HL-60 (cell line): ENCODE measurements around the gene CDH2.

ENCODE experiments used
- DNase-seq, 2 experiments: peaks; one replicate each; pipeline ENCODE4 v3.0.0-alpha.2; 2010 to 2020; ENCODE audit warnings: low read depth in 1 of 2, low spot score in 1 of 2
- H3K27ac ChIP-seq: fragments of 250-450 bp; sonication (Bioruptor Pico); replicated peaks from 2 replicates; pipeline ENCODE4 v1.5.1; 2020; ENCODE audit warnings: mild to moderate bottlenecking, moderate library complexity
- H3K27me3 ChIP-seq: fragments of 250-450 bp; sonication (Bioruptor Pico); 2 replicates; pipeline ENCODE4 v1.5.1; 2021; ENCODE audit warnings: mild to moderate bottlenecking, moderate library complexity; ENCODE audit not compliant: insufficient read depth, poor library complexity, severe bottlenecking
- H3K4me3 ChIP-seq: replicated peaks from 2 replicates; pipeline ENCODE4 v1.5.1; 2011; ENCODE audit warnings: mild to moderate bottlenecking, control low read depth, low read length; ENCODE audit not compliant: insufficient read depth
- GABPA ChIP-seq: IDR thresholded peaks from 2 replicates; pipeline ENCODE4 v1.6.1; 2012; ENCODE audit warnings: low read depth
- POLR2AphosphoS5 ChIP-seq: IDR thresholded peaks from 2 replicates; pipeline ENCODE4 v1.6.1; 2012; ENCODE audit warnings: low read depth
- REST ChIP-seq: IDR thresholded peaks from 2 replicates; pipeline ENCODE4 v1.6.1; 2012; ENCODE audit warnings: low read depth; ENCODE audit not compliant: insufficient replicate concordance
- SPI1 ChIP-seq: IDR thresholded peaks from 2 replicates; pipeline ENCODE4 v1.6.1; 2012; ENCODE audit warnings: low read depth, mild to moderate bottlenecking, borderline replicate concordance
- TF ChIP-seq, protein P1 (sequence below): IDR thresholded peaks from one replicate; pipeline ENCODE4 v1.5.1; 2011; ENCODE audit warnings: low read length, control low read depth, inconsistent platforms; ENCODE audit not compliant: insufficient read depth

CDH2 gene

DNA sequence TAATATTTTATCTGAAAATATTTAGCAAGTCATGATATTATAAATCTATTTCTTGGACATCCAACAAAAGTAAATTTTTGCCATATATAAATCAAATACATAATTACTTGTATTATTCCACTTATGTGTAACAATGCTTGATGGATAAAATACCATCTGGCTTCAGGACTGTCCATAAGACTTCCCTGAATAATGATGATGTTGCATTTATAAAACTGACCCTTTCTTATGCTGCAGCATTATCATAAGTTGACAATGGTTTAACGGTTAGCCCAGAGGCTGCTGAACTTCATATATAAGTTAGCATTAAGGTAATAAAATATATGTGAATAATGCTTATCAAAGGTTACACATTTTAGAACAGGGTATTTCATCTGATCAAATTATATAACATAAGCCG, 95.4 kb downstream of the CDH2 start:
- TF ChIP-seq POLR2AphosphoS5: no peak
- no peak for TF ChIP-seq REST
- no peak for TF ChIP-seq GABPA
- Histone ChIP-seq H3K27ac (no peak overlapping the region), H3K4me3 (no peak overlapping the region), H3K27me3 (no peaks in the 10 kb centered on the region)
- no peak for DNase-seq

DNA sequence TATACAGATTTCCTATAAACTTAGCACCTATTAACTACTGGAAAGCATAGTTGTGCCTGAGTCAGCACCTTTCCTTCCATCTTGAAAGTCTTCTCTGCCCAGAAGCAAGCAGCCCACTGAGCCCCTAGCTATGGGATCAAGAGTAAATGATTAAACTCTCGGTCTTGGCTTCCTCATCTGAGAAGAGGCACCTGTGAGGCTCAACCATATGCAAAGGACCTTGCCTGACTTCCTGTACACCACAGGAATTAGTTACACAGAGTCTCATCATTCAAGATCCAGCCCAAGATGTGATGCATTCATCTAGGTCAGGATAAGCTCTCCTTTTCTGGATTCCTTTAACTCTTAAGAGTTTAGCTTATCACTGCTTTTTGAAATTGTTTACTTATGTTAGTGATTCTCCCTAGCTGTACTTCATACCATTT, 96.0 kb downstream of the CDH2 start:
- TF ChIP-seq POLR2AphosphoS5: no peak
- TF ChIP-seq, protein P1, sequence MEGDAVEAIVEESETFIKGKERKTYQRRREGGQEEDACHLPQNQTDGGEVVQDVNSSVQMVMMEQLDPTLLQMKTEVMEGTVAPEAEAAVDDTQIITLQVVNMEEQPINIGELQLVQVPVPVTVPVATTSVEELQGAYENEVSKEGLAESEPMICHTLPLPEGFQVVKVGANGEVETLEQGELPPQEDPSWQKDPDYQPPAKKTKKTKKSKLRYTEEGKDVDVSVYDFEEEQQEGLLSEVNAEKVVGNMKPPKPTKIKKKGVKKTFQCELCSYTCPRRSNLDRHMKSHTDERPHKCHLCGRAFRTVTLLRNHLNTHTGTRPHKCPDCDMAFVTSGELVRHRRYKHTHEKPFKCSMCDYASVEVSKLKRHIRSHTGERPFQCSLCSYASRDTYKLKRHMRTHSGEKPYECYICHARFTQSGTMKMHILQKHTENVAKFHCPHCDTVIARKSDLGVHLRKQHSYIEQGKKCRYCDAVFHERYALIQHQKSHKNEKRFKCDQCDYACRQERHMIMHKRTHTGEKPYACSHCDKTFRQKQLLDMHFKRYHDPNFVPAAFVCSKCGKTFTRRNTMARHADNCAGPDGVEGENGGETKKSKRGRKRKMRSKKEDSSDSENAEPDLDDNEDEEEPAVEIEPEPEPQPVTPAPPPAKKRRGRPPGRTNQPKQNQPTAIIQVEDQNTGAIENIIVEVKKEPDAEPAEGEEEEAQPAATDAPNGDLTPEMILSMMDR: no peak
- TF ChIP-seq REST: no peak
- TF ChIP-seq SPI1: no peak
- TF ChIP-seq GABPA: no peak
- no peaks in the 10 kb centered on the region for H3K27me3 ChIP-seq
- no peak overlapping the region for H3K4me3 ChIP-seq
- no peak for DNase-seq
- H3K27ac ChIP-seq: no peak overlapping the region

DNA sequence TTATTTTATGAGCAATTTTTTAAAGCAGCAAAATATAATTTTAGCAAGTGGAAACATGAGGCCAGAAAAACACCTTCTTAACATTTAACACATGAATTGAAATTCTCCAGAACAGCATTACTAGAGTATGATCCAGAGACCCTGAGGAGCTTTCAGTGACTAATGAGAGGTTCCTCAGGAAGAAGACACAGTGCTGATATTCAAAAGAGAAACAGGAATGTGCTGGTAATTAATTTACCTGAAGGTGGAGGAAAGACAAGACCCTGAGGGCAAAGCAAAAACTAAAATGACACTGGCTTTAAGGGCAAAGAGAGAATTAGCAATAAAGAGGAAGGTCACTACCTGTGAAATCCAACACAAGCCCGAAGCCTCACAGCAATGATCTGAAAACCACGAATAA, 97.0 kb downstream of the CDH2 start:
- Histone ChIP-seq H3K4me3 (no peak overlapping the region), H3K27ac (no peak overlapping the region), H3K27me3 (no peaks in the 10 kb centered on the region)
- DNase-seq: no peak
- TF ChIP-seq, protein P1: no peak
- TF ChIP-seq POLR2AphosphoS5: no peak
- no peak for TF ChIP-seq GABPA
- no peak for TF ChIP-seq REST
- TF ChIP-seq SPI1: no peak

GRCh38 chr18:28078849-28079248, 98.1 kb downstream of the CDH2 start:
- Histone ChIP-seq H3K4me3 (no peak overlapping the region), H3K27ac (no peak overlapping the region), H3K27me3 (no peaks in the 10 kb centered on the region)
- DNase-seq: no peak
- TF ChIP-seq, protein P1: no peak
- TF ChIP-seq REST (no peak), POLR2AphosphoS5 (no peak), GABPA (no peak)
